GM23338 (cell line): ENCODE results near the gene SMIM12. TPM values are rescaled to one million over a fixed set of nuclear protein-coding genes. Genes with fewer than 3 reads are reported as not detected.

Experiments used
- ATAC-seq: fragments of 200-7000 bp; cut with Tn5 transposase; 3 replicates; pipeline ENCODE4 v1.9.1; 2020
- DNase-seq: peaks from one replicate; pipeline ENCODE4 v3.0.0-alpha.2; 2015; ENCODE audit warnings: low spot score
- H2AFZ ChIP-seq: fragments of 200-600 bp; sonication (generic); 2 replicates; pipeline ENCODE4 v1.8.0; 2016; ENCODE audit warnings: antibody characterized with exemption, mild to moderate bottlenecking, moderate library complexity
- H3F3A ChIP-seq: fragments of 200-600 bp; sonication (generic); replicated peaks from 2 replicates; pipeline ENCODE4 v1.8.0; 2017; ENCODE audit warnings: antibody characterized with exemption, mixed run types, low read depth
- H3K27ac ChIP-seq: fragments of 200-600 bp; sonication (generic); 2 replicates; pipeline ENCODE4 v1.6.1; 2016; ENCODE audit warnings: low read depth
- H3K27me3 ChIP-seq: fragments of 200-600 bp; sonication (generic); 2 replicates; pipeline ENCODE4 v1.8.0; 2016; ENCODE audit warnings: mild to moderate bottlenecking, mixed run types, moderate library complexity; ENCODE audit not compliant: insufficient read depth
- H3K36me3 ChIP-seq: fragments of 200-600 bp; sonication (generic); 2 replicates; pipeline ENCODE4 v1.8.0; 2016; ENCODE audit warnings: mild to moderate bottlenecking; ENCODE audit not compliant: insufficient read depth
- H3K4me1 ChIP-seq: fragments of 200-600 bp; sonication (generic); 2 replicates; pipeline ENCODE4 v1.8.0; 2016; ENCODE audit warnings: mild to moderate bottlenecking, moderate library complexity; ENCODE audit not compliant: insufficient read depth
- H3K4me2 ChIP-seq: fragments of 200-600 bp; sonication (generic); 2 replicates; pipeline ENCODE4 v1.7.1; 2017; ENCODE audit warnings: mixed run types
- H3K4me3 ChIP-seq: fragments of 200-600 bp; sonication (generic); 2 replicates; pipeline ENCODE4 v1.6.1; 2016; ENCODE audit warnings: mixed run types
- H3K79me2 ChIP-seq: fragments of 200-600 bp; sonication (generic); replicated peaks from 2 replicates; pipeline ENCODE4 v1.8.0; 2017; ENCODE audit warnings: mild to moderate bottlenecking; ENCODE audit not compliant: insufficient read depth
- H3K9me2 ChIP-seq: fragments of 200-600 bp; sonication (generic); 2 replicates; pipeline ENCODE4 v1.8.0; 2017; ENCODE audit not compliant: insufficient read depth
- H4K20me1 ChIP-seq: fragments of 200-600 bp; sonication (generic); replicated peaks from 2 replicates; pipeline ENCODE4 v1.8.0; 2017; ENCODE audit warnings: mild to moderate bottlenecking; ENCODE audit not compliant: insufficient read depth
- H3K27ac Mint-ChIP-seq: 2 replicates; pipeline ENCODE4 v1.8.0; 2020; ENCODE audit warnings: inconsistent platforms, mild to moderate bottlenecking, moderate library complexity, mixed read lengths
- H3K27me3 Mint-ChIP-seq: 3 replicates; pipeline ENCODE4 v1.8.0; 2022; ENCODE audit warnings: low read depth, mild to moderate bottlenecking, moderate library complexity, mixed read lengths, inconsistent platforms; ENCODE audit not compliant: insufficient read depth, poor library complexity
- H3K36me3 Mint-ChIP-seq: 3 replicates; pipeline ENCODE4 v1.8.0; 2021; ENCODE audit warnings: low read depth, mild to moderate bottlenecking, inconsistent platforms, moderate library complexity, mixed read lengths
- H3K4me1 Mint-ChIP-seq: 3 replicates; pipeline ENCODE4 v1.8.0; 2020; ENCODE audit warnings: mild to moderate bottlenecking, inconsistent platforms, mixed read lengths
- H3K4me3 Mint-ChIP-seq: 3 replicates; pipeline ENCODE4 v1.8.0; 2021; ENCODE audit warnings: moderate library complexity, mild to moderate bottlenecking, inconsistent platforms, mixed read lengths
- H3K9me3 Mint-ChIP-seq: 3 replicates; pipeline ENCODE4 v1.8.0; 2020; ENCODE audit warnings: moderate library complexity, mild to moderate bottlenecking, inconsistent platforms, mixed read lengths
- EZH2 ChIP-seq: fragments of 200-600 bp; sonication (generic); IDR thresholded peaks from one replicate; pipeline ENCODE4 v1.8.0; 2017; ENCODE audit warnings: antibody characterized with exemption, mild to moderate bottlenecking, low read depth; ENCODE audit not compliant: unreplicated experiment
- JUNB ChIP-seq: IDR thresholded peaks from one replicate; pipeline ENCODE4 v1.6.1; 2016; ENCODE audit warnings: antibody characterized with exemption; ENCODE audit not compliant: unreplicated experiment
- STAT1 ChIP-seq: IDR thresholded peaks from one replicate; pipeline ENCODE4 v1.6.1; 2016; ENCODE audit warnings: antibody characterized with exemption; ENCODE audit not compliant: unreplicated experiment
- ZNF114 ChIP-seq: fragments of 250-450 bp; sonication (Bioruptor Pico); IDR thresholded peaks from 2 replicates; pipeline ENCODE4 v1.5.0; 2020; ENCODE audit warnings: mild to moderate bottlenecking, moderate library complexity
- ZNF331 ChIP-seq: fragments of 250-450 bp; sonication (Bioruptor Pico); IDR thresholded peaks from 2 replicates; pipeline ENCODE4 v1.5.0; 2020; ENCODE audit warnings: low read depth, mild to moderate bottlenecking, moderate library complexity
- polyA plus RNA-seq: library from polyadenylated mRNA; unstranded; fragments of >200 nt; fragmentation: Nextera tagmentation; extraction: Ambion mirVana; gene quantifications from 2 replicates; pipeline ENCODE4 v1.2.1, GENCODE V29; 2016
- total RNA-seq: library from RNA; depleted of rRNA; stranded (reverse); fragments of >200 nt; shearing (Covaris generic); gene quantifications from 2 replicates; pipeline ENCODE4 v1.2.3, GENCODE V29; 2014
- TF ChIP-seq, protein P1 (sequence below): fragments of 250-450 bp; sonication (Bioruptor Pico); IDR thresholded peaks from 2 replicates; pipeline ENCODE4 v1.5.0; 2020; ENCODE audit warnings: mild to moderate bottlenecking, moderate library complexity
- TF ChIP-seq, protein P2 (sequence below): IDR thresholded peaks from 2 replicates; pipeline ENCODE4 v1.6.1; 2016; ENCODE audit warnings: antibody characterized with exemption
- TF ChIP-seq, protein P3 (sequence below): IDR thresholded peaks from one replicate; pipeline ENCODE4 v1.6.1; 2018; ENCODE audit warnings: antibody characterized with exemption; ENCODE audit not compliant: unreplicated experiment
- TF ChIP-seq, protein P4 (sequence below), 2 experiments: fragments of 200-600 bp in 1 of 2; sonication (generic) in 1 of 2; conservative IDR thresholded peaks; 2 replicates each; pipeline versions ENCODE4 v1.5.1 to v1.6.1; 2016 to 2017; ENCODE audit warnings: antibody characterized with exemption in 2 of 2, low read depth in 2 of 2, mild to moderate bottlenecking in 2 of 2, moderate library complexity in 1 of 2

The SMIM12 gene
- total and polyA plus RNA-seq, 2 experiments from 2014 or later: 22.7 to 25.3 TPM

DNA sequence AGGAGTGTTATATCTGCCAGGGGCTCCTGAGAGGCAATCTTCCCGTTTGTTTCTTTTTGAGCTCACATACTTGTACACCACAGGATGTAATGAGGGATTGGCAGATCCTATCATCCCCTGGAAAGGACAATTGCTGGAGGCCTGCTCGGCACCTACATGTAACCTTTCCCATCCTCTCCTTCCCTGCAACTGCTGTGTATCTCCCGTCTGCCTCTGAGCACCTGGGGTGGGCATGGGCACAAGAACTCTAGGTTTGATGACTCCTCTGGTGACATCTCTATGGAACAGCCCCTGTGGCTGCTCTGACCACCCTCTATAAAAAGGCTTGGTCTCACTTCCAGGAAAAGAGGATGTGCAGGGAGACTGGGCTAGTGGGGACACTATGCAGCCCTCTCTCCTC, 25.0 kb upstream of the SMIM12 start (continued):
- TF ChIP-seq, protein P1, sequence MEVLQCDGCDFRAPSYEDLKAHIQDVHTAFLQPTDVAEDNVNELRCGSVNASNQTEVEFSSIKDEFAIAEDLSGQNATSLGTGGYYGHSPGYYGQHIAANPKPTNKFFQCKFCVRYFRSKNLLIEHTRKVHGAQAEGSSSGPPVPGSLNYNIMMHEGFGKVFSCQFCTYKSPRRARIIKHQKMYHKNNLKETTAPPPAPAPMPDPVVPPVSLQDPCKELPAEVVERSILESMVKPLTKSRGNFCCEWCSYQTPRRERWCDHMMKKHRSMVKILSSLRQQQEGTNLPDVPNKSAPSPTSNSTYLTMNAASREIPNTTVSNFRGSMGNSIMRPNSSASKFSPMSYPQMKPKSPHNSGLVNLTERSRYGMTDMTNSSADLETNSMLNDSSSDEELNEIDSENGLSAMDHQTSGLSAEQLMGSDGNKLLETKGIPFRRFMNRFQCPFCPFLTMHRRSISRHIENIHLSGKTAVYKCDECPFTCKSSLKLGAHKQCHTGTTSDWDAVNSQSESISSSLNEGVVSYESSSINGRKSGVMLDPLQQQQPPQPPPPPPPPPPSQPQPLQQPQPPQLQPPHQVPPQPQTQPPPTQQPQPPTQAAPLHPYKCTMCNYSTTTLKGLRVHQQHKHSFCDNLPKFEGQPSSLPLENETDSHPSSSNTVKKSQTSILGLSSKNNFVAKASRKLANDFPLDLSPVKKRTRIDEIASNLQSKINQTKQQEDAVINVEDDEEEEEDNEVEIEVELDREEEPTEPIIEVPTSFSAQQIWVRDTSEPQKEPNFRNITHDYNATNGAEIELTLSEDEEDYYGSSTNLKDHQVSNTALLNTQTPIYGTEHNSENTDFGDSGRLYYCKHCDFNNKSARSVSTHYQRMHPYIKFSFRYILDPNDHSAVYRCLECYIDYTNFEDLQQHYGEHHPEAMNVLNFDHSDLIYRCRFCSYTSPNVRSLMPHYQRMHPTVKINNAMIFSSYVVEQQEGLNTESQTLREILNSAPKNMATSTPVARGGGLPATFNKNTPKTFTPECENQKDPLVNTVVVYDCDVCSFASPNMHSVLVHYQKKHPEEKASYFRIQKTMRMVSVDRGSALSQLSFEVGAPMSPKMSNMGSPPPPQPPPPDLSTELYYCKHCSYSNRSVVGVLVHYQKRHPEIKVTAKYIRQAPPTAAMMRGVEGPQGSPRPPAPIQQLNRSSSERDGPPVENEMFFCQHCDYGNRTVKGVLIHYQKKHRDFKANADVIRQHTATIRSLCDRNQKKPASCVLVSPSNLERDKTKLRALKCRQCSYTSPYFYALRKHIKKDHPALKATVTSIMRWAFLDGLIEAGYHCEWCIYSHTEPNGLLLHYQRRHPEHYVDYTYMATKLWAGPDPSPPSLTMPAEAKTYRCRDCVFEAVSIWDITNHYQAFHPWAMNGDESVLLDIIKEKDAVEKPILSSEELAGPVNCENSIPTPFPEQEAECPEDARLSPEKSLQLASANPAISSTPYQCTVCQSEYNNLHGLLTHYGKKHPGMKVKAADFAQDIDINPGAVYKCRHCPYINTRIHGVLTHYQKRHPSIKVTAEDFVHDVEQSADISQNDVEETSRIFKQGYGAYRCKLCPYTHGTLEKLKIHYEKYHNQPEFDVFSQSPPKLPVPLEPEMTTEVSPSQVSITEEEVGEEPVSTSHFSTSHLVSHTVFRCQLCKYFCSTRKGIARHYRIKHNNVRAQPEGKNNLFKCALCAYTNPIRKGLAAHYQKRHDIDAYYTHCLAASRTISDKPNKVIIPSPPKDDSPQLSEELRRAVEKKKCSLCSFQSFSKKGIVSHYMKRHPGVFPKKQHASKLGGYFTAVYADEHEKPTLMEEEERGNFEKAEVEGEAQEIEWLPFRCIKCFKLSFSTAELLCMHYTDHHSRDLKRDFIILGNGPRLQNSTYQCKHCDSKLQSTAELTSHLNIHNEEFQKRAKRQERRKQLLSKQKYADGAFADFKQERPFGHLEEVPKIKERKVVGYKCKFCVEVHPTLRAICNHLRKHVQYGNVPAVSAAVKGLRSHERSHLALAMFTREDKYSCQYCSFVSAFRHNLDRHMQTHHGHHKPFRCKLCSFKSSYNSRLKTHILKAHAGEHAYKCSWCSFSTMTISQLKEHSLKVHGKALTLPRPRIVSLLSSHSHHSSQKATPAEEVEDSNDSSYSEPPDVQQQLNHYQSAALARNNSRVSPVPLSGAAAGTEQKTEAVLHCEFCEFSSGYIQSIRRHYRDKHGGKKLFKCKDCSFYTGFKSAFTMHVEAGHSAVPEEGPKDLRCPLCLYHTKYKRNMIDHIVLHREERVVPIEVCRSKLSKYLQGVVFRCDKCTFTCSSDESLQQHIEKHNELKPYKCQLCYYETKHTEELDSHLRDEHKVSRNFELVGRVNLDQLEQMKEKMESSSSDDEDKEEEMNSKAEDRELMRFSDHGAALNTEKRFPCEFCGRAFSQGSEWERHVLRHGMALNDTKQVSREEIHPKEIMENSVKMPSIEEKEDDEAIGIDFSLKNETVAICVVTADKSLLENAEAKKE (CRISPR knock-in tag): no peak
- TF ChIP-seq, protein P2, sequence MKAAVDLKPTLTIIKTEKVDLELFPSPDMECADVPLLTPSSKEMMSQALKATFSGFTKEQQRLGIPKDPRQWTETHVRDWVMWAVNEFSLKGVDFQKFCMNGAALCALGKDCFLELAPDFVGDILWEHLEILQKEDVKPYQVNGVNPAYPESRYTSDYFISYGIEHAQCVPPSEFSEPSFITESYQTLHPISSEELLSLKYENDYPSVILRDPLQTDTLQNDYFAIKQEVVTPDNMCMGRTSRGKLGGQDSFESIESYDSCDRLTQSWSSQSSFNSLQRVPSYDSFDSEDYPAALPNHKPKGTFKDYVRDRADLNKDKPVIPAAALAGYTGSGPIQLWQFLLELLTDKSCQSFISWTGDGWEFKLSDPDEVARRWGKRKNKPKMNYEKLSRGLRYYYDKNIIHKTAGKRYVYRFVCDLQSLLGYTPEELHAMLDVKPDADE: no peak
- TF ChIP-seq STAT1: no peak
- no peak for TF ChIP-seq JUNB
- TF ChIP-seq ZNF331: no peak

DNA sequence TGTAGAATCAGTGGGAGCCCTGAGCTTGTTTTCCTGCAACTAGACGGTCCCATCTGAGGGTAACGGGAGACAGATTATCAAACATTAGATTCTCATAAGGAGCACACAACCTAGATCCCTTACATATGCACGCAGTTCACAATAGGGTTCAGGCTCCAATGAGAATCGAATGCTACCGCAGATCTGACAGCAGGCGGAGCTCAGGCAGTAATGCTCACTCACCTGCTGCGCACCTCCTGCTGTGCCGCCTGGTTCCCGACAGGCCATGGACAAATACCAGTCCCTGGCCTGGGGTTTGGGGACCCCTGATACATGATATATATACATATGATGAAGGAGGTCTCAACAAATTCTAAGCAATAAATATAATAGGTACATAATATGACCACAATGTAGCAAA, 19.7 kb upstream of the SMIM12 start:
- H3K4me1 ChIP-seq: peaks cover 5% of the 10 kb centered on the region
- no peak for TF ChIP-seq ZNF331
- TF ChIP-seq ZNF114: no peak
- TF ChIP-seq, protein P2: no peak
- TF ChIP-seq STAT1: no peak
- TF ChIP-seq, protein P3, sequence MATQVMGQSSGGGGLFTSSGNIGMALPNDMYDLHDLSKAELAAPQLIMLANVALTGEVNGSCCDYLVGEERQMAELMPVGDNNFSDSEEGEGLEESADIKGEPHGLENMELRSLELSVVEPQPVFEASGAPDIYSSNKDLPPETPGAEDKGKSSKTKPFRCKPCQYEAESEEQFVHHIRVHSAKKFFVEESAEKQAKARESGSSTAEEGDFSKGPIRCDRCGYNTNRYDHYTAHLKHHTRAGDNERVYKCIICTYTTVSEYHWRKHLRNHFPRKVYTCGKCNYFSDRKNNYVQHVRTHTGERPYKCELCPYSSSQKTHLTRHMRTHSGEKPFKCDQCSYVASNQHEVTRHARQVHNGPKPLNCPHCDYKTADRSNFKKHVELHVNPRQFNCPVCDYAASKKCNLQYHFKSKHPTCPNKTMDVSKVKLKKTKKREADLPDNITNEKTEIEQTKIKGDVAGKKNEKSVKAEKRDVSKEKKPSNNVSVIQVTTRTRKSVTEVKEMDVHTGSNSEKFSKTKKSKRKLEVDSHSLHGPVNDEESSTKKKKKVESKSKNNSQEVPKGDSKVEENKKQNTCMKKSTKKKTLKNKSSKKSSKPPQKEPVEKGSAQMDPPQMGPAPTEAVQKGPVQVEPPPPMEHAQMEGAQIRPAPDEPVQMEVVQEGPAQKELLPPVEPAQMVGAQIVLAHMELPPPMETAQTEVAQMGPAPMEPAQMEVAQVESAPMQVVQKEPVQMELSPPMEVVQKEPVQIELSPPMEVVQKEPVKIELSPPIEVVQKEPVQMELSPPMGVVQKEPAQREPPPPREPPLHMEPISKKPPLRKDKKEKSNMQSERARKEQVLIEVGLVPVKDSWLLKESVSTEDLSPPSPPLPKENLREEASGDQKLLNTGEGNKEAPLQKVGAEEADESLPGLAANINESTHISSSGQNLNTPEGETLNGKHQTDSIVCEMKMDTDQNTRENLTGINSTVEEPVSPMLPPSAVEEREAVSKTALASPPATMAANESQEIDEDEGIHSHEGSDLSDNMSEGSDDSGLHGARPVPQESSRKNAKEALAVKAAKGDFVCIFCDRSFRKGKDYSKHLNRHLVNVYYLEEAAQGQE: no peak
- no peak for TF ChIP-seq EZH2
- TF ChIP-seq, protein P4, sequence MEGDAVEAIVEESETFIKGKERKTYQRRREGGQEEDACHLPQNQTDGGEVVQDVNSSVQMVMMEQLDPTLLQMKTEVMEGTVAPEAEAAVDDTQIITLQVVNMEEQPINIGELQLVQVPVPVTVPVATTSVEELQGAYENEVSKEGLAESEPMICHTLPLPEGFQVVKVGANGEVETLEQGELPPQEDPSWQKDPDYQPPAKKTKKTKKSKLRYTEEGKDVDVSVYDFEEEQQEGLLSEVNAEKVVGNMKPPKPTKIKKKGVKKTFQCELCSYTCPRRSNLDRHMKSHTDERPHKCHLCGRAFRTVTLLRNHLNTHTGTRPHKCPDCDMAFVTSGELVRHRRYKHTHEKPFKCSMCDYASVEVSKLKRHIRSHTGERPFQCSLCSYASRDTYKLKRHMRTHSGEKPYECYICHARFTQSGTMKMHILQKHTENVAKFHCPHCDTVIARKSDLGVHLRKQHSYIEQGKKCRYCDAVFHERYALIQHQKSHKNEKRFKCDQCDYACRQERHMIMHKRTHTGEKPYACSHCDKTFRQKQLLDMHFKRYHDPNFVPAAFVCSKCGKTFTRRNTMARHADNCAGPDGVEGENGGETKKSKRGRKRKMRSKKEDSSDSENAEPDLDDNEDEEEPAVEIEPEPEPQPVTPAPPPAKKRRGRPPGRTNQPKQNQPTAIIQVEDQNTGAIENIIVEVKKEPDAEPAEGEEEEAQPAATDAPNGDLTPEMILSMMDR (conservative IDR thresholded peaks at IDR 0.05; ENCODE audit: low read depth in 2 of 2): no peak; a peak in 1 of 4 replicates
- H3K4me2 ChIP-seq: no peak overlapping the region
- Mint-ChIP-seq H3K27me3 (peaks cover 12% of the 10 kb centered on the region), H3K36me3 (no peaks in the 10 kb centered on the region), H3K4me1 (no peaks in the 10 kb centered on the region; the same call in 1 of the 3 replicates), H3K27ac (no peak overlapping the region), H3K9me3 (no peaks in the 10 kb centered on the region), H3K4me3 (peak overlapping the region; percentile 24; the same call in 2 of the 3 replicates)
- ATAC-seq: peak; percentile 95
- no peaks in the 10 kb centered on the region for H3K9me2 ChIP-seq
- H3K79me2 ChIP-seq: 0 out of 2 replicates have a peak, but pooled peaks cover 3% of the 10 kb centered on the region
- peak; percentile 79 for DNase-seq
- H3K27ac ChIP-seq: no peak overlapping the region
- 0 out of 2 replicates have a peak overlapping the region, but pooled peaks have one; percentile 7 for H3K4me3 ChIP-seq
- H2AFZ ChIP-seq: no peak overlapping the region
- no peaks in the 10 kb centered on the region for H3K36me3 ChIP-seq
- H3F3A ChIP-seq: 0 out of 2 replicates have a peak, but pooled peaks cover under 1% of the 10 kb centered on the region
- no peaks in the 10 kb centered on the region for H3K27me3 ChIP-seq
- no peaks in the 10 kb centered on the region; the same call in 1 of the 2 replicates for H4K20me1 ChIP-seq
